Transverse colon (tissue), 3 donors: ENCODE results near the gene CGA.

Experiments used
- POLR2A ChIP-seq: fragments of 450-650 bp; IDR thresholded peaks from one replicate; pipeline ENCODE4 v1.6.1; 2016; ENCODE audit warnings: antibody characterized with exemption, mild to moderate bottlenecking, moderate library complexity
- TF ChIP-seq, protein P1 (sequence below), 5 experiments: fragments of 200-600 bp in 3 of 5; fragments of 450-650 bp in 2 of 5; sonication (generic) in 3 of 5; IDR thresholded peaks; 1 replicate in 2 of 5; 2 replicates in 3 of 5; pipeline ENCODE4 v1.5.1; 2016 to 2017; ENCODE audit warnings: antibody characterized with exemption in 5 of 5, inconsistent platforms in 3 of 5, mild to moderate bottlenecking in 2 of 5, moderate library complexity in 1 of 5

DNA sequence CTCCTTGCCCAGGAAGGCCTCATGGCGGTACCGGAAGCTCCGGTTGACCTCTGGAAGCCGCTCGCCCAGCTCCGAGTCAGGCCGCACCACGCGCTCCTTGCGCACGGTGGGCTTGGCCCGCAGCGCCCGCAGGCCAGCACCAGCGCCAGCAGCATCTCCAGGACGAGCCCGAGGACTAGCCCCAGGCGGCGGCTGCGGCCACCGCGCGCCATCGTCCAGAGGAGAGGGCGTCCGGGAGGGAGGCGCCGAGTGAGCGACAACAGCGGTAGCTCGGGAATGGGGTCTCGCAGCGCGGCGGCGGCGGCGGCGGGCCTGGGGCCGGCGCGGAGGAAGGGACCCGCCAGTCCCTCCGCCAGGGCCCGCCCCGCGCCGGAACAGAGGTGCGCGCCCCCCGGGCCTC, 27.6 kb upstream of the CGA start:
- TF ChIP-seq, protein P1, sequence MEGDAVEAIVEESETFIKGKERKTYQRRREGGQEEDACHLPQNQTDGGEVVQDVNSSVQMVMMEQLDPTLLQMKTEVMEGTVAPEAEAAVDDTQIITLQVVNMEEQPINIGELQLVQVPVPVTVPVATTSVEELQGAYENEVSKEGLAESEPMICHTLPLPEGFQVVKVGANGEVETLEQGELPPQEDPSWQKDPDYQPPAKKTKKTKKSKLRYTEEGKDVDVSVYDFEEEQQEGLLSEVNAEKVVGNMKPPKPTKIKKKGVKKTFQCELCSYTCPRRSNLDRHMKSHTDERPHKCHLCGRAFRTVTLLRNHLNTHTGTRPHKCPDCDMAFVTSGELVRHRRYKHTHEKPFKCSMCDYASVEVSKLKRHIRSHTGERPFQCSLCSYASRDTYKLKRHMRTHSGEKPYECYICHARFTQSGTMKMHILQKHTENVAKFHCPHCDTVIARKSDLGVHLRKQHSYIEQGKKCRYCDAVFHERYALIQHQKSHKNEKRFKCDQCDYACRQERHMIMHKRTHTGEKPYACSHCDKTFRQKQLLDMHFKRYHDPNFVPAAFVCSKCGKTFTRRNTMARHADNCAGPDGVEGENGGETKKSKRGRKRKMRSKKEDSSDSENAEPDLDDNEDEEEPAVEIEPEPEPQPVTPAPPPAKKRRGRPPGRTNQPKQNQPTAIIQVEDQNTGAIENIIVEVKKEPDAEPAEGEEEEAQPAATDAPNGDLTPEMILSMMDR (IDR thresholded peaks at IDR 0.05): no peak
- TF ChIP-seq POLR2A: no peak
